ENCODE results near the gene CCDC106.

- TF ChIP-seq CTCF (IDR thresholded peaks at IDR 0.05; ENCODE audit: low read length), result no peak
- TF ChIP-seq EZH2 (optimal IDR thresholded peaks at IDR 0.05; ENCODE audit: low read depth, low read length), result no peak
- no peak for TF ChIP-seq EZH2phosphoT487 (IDR thresholded peaks at IDR 0.05; ENCODE audit: low read length)
These were observed 18.5 kb downstream of the CCDC106 start for GRCh38 chr19:55666343-55667005.

All from MM.1S (cell line).